ENCODE measurements around the gene MAP4. TPM values are rescaled to one million over a fixed set of nuclear protein-coding genes. Genes with fewer than 3 reads are reported as not detected.

MAP4 gene
- total RNA-seq, 2 donors from 2014 or later = 97.5 to 130 TPM

DNA sequence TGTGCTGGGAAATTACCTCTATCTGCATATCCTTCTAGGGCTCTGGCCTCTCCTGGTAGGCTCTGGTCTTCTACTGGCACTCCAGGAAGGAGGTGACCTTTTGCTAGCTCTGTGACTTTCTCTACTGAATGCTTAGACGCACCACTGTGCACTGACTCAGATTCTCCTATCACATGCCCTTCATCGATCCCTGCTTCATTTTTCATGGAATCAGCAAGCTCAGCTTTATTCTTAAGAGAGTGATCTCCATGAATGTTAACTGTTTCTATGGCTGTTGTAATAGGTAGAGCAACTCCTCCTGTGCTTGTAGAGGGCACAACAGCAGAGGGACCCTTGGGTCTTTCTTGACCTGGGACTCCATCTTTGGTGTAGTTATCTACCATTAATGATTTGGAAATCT, 106.6 kb downstream of the MAP4 start:
- H3K9me3 Mint-ChIP-seq = no peaks in the 10 kb centered on the region
- H3K27me3 Mint-ChIP-seq = no peaks in the 10 kb centered on the region
- H3K4me3 Mint-ChIP-seq = no peak overlapping the region
- H3K4me1 Mint-ChIP-seq = peaks cover 11% of the 10 kb centered on the region
- H3K27ac Mint-ChIP-seq = no peak overlapping the region
- no peak for ATAC-seq (replicated peaks)
- H3K36me3 Mint-ChIP-seq (ENCODE audit: low read depth) = peaks cover 87% of the 10 kb centered on the region

DNA sequence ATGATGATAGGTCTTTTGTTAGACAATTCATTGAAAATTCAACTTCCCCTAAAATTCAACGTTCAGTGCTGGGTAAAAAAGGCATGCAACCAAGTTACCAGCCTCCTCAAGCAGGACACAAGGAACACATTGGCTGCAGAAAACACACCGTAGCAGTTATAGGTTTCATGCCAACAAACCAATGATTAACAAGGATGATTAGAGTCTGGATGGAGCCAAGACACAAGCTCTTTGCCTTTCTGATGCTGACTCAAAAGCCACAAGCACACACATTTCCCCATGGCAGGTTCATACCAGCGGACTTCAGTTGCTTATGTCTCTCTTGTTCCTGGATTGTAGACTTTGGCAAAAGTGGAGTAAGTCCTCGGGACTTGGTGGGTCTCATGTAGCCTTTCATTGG, 107.5 kb downstream of the MAP4 start:
- no peak for ATAC-seq (replicated peaks)
- Mint-ChIP-seq H3K27me3 (no peaks in the 10 kb centered on the region), H3K27ac (no peak overlapping the region), H3K9me3 (no peaks in the 10 kb centered on the region), H3K4me3 (no peak overlapping the region), H3K4me1 (peaks cover 11% of the 10 kb centered on the region), H3K36me3 (ENCODE audit: low read depth) (peaks cover 84% of the 10 kb centered on the region)

DNA sequence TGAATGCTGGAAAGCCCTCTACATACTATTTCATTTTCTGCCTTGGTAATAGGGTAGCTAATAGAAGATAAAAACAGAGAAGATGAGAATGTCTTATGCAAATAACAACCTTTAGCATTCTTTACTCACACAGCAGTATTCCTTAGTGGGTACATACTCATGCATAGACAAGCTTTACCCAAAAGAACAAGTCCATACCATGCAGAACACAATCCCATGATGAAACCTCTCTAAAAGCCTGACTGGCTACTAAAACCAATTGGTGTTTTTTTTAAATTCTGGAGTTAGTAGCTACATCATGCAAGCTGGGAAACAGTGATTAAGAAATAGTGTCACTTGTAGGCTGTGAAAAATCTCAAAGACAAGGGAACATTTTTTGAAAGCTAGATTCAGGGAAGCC, 108.4 kb downstream of the MAP4 start:
- H3K4me1 Mint-ChIP-seq = peaks cover 11% of the 10 kb centered on the region
- no peak for ATAC-seq (replicated peaks)
- H3K4me3 Mint-ChIP-seq = no peak overlapping the region
- peaks cover 84% of the 10 kb centered on the region for H3K36me3 Mint-ChIP-seq (ENCODE audit: low read depth)
- no peaks in the 10 kb centered on the region for H3K27me3 Mint-ChIP-seq
- no peak overlapping the region for H3K27ac Mint-ChIP-seq
- H3K9me3 Mint-ChIP-seq = no peaks in the 10 kb centered on the region

DNA sequence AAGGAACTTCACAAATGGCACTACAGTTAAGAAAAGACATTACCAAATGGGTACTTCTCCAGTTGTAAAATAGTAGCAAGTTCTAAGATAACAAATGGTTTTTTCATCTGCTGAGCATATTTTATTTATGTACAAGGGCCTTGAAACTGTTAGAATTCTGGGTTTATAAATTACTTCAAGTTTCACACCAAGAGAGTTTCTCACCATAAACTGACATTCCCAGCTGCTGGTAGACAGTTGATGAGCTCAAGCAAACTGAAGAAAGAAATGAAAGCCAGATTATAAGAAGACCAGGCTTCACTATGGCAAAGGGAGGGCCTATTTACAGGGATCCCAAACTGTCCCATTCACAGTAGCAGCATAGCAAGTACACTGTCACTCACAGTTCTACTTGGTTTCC, 113.5 kb downstream of the MAP4 start:
- no peaks in the 10 kb centered on the region for H3K27me3 Mint-ChIP-seq
- no peak overlapping the region for H3K27ac Mint-ChIP-seq
- ATAC-seq (replicated peaks) = no peak
- H3K36me3 Mint-ChIP-seq (ENCODE audit: low read depth) = peaks cover 55% of the 10 kb centered on the region
- H3K4me1 Mint-ChIP-seq = no peaks in the 10 kb centered on the region
- H3K4me3 Mint-ChIP-seq = no peak overlapping the region
- H3K9me3 Mint-ChIP-seq = no peaks in the 10 kb centered on the region

DNA sequence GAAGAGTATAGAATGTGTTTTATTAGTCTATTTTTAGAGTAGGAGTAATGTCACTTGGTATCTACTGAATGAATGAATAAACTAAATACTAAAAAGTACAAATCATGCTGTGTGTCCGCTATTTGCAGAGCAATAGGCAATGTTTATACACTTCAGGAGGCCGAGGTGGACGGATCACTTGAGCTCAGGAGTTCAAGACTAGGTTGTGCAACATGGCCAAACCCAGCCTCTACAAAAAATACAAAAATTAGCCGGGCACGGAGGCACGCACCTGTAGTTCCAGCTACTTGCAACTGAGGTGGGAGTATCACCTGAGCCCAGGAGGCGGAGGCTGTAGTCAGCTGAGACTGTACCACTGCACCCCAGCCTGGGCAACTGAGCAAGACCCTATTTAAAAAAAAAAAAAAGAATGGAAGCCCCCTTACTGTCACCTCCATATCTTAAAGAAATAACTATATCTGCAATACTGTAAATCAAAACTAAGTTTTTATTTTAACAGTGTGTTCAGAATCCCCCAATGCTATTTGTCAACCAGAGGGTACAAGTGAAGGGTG, 114.9 kb downstream of the MAP4 start:
- H3K9me3 Mint-ChIP-seq = no peaks in the 10 kb centered on the region
- ATAC-seq (replicated peaks) = no peak
- peaks cover 54% of the 10 kb centered on the region for H3K36me3 Mint-ChIP-seq (ENCODE audit: low read depth)
- peak overlapping the region; percentile 12 for H3K27ac Mint-ChIP-seq
- H3K4me1 Mint-ChIP-seq = no peaks in the 10 kb centered on the region
- H3K4me3 Mint-ChIP-seq = no peak overlapping the region
- no peaks in the 10 kb centered on the region for H3K27me3 Mint-ChIP-seq

DNA sequence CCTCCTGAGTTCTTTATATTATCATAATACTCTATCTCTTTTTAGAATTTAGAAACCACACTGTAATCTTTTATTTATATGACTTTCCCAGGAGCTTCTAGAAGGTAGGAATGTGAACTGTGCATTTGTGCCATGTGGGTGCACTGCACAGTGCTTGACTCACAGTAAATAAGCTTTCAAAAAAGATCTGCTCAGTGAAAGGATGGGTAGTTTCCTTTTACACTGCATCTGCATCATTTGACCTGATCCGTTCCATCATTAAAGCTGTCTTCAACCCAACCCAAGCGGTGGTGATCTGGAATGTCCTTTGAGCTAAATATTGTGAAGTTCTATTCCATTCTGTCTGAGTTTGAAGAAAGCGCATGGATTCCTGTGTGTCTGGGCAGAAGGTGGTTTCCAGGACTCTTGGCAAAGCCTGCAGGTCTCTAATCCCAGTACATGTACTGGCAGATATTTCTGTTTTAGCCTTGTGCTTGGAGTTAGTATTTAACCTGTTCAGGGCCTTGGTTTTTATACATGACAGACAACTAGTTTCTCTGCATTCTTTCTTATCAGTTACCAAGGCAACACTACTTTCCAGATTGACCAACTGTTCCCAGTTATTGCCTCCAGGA, 116.6 kb downstream of the MAP4 start:
- Mint-ChIP-seq H3K4me1 (no peaks in the 10 kb centered on the region), H3K27ac (no peak overlapping the region), H3K4me3 (no peak overlapping the region), H3K27me3 (no peaks in the 10 kb centered on the region), H3K36me3 (ENCODE audit: low read depth) (peaks cover 50% of the 10 kb centered on the region), H3K9me3 (no peaks in the 10 kb centered on the region)
- ATAC-seq (replicated peaks) = no peak

DNA sequence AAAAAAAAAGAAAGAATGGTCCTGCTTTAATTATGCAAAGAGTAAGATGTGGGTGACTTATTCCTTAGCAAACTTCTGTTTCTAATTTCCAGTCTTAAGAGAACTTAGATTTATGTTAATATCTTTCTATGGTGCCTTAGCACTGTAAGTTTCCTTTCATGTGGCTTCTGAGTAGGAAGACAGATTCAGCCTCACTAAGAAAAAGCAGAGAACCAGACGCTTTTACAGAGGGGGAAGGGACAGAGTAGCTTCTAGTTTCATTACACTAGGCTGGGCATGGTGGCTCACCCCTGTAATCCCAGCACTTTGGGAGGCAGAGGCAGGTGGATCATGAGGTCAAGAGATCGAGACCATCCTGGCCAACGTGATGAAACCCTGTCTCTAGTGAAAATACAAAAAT, 118.3 kb downstream of the MAP4 start:
- H3K9me3 Mint-ChIP-seq = no peaks in the 10 kb centered on the region
- H3K4me1 Mint-ChIP-seq = no peaks in the 10 kb centered on the region
- ATAC-seq (replicated peaks) = no peak
- no peaks in the 10 kb centered on the region for H3K27me3 Mint-ChIP-seq
- H3K4me3 Mint-ChIP-seq = no peak overlapping the region
- no peak overlapping the region for H3K27ac Mint-ChIP-seq
- peaks cover 42% of the 10 kb centered on the region for H3K36me3 Mint-ChIP-seq (ENCODE audit: low read depth)

DNA sequence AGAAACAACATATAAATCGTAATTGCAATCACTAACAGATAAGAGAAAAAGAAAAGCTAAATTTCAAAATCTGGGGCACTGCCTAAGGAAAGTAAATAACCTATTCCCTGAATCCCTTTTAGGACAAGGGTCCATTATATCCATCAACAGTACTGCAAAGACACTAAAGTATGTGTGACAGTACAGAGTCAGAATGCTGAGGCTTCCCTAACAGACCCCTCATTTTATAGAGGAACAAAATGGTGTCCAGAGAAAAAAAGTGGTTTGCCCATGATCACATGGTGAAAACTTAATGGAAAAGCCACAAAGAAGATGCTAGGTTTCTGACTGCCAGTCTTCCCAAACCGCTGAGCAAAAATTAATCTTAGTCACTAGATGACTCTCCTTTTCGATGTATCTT, 119.5 kb downstream of the MAP4 start:
- ATAC-seq (replicated peaks) = no peak
- no peak overlapping the region for H3K27ac Mint-ChIP-seq
- peaks cover 44% of the 10 kb centered on the region for H3K36me3 Mint-ChIP-seq (ENCODE audit: low read depth)
- H3K4me1 Mint-ChIP-seq = no peaks in the 10 kb centered on the region
- no peak overlapping the region for H3K4me3 Mint-ChIP-seq
- H3K27me3 Mint-ChIP-seq = no peaks in the 10 kb centered on the region
- H3K9me3 Mint-ChIP-seq = no peaks in the 10 kb centered on the region

DNA sequence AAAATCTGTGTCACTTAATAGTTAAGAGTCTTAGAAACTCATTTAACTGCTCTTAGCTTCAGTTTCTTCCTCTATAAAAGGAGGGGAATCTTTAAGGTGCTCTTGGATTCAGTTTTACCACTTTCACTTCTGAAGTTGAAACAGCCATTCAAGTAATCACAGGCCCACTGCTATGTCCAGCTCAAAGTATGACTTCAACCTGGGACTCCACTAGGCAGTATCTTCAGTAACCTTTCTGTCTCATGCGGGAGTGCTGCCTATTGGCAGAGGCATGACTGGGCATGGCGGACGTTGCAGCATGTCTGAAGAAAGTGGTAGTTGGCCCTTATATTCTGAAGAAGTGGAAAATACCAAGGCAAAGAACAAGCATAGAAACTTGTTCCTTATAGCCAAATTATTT, 121.0 kb downstream of the MAP4 start:
- no peak overlapping the region for H3K4me3 Mint-ChIP-seq
- H3K36me3 Mint-ChIP-seq (ENCODE audit: low read depth) = peaks cover 56% of the 10 kb centered on the region
- H3K27me3 Mint-ChIP-seq = no peaks in the 10 kb centered on the region
- H3K27ac Mint-ChIP-seq = no peak overlapping the region
- H3K4me1 Mint-ChIP-seq = no peaks in the 10 kb centered on the region
- ATAC-seq (replicated peaks) = no peak
- H3K9me3 Mint-ChIP-seq = no peaks in the 10 kb centered on the region

DNA sequence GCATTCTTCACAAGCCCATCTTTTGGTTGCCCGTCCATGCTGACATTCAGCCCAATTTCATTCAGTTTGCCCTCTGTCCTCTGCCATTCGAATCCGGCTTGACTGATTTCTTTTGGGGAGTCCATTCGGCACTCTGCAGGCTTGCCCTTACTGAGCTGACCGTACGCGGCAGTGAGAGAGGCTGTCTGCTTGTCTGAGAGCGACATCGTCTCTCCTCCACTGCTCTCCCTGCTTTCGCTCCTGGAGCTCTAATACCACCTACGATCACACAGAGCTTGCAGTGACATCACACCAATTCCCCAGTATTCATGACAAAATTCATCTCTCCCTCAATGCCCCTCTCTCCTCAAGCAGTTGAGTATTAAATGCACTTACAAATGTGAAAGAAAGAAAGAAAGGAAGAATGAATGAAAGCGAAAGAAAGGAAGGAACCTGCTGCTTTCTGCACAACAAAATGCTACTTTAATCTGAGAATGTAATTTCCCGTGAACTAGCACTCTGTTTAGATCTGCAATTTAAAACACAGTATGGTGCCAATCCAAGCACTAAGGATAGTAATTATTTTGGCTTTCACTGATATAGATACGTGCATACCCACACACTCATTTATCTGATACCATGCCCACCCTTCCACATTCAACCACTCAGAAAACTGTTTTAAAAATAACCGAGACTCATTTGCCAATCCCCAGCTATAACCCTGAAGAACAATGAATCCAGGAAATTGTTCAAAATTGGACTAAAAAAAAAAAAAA, 123.8 kb downstream of the MAP4 start:
- no peaks in the 10 kb centered on the region for H3K9me3 Mint-ChIP-seq
- H3K27me3 Mint-ChIP-seq = no peaks in the 10 kb centered on the region
- peaks cover 61% of the 10 kb centered on the region for H3K36me3 Mint-ChIP-seq (ENCODE audit: low read depth)
- ATAC-seq (replicated peaks) = no peak
- no peaks in the 10 kb centered on the region for H3K4me1 Mint-ChIP-seq
- H3K4me3 Mint-ChIP-seq = no peak overlapping the region
- peak overlapping the region; percentile 41 for H3K27ac Mint-ChIP-seq

DNA sequence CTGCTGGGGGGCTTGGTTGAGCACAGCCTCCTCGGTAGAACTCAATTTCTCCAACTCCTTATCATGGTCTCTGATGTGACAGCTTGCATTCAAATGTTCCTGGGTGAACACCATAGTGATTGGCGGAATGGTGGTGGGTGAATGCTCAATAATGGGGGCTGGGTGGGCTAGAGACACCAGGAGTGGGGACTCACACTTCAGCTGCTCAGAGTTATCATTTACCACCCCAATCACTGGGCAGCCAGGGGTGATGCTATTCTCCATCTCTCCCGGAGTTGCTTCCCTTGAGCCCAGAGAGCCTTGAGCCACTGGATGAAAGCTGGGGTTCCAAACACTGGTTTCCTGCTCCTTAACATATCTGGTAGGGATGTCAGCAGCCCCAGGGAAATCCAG, 124.6 kb downstream of the MAP4 start:
- peak overlapping the region; percentile 41 for H3K27ac Mint-ChIP-seq
- H3K9me3 Mint-ChIP-seq = no peaks in the 10 kb centered on the region
- H3K4me3 Mint-ChIP-seq = no peak overlapping the region
- no peaks in the 10 kb centered on the region for H3K27me3 Mint-ChIP-seq
- H3K4me1 Mint-ChIP-seq = no peaks in the 10 kb centered on the region
- H3K36me3 Mint-ChIP-seq (ENCODE audit: low read depth) = peaks cover 60% of the 10 kb centered on the region
- ATAC-seq (replicated peaks) = no peak

DNA sequence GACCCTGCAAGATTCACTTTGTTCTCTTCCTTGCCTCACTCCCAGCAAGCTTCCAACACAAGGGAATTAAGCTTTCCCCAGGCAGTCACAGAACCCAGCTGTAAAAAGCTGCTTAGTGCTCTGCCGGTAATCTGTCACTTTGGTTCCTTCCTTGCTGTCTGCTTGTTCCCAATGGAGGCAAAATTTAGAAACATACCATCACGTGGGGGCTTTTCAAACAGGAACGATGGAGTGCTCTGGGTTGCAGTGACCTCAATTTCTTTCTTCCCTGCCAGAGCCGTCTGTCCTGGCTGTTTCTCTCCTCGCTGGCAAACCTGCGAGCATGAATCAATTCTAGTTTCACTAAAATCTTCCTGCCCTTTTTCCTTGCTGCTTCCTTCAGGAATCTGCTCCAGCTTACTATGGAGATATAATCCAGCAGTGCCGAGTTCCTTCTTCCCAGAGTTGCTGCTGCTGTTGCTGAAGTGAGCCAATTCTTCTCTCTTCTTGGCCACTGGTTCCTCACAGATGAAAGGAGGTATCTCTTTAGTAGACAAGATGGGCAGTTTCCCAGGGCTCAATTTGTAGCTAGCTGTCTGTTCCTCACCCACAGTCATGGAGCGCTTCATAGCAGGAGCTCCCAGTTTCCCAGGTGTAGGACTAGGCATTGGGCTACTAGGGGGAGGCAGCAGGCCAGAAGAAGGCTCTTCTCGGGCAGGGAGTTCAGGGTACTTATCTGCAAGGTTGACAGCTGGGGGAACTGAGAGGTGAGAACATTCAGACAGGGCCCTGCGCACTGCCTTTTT, 125.2 kb downstream of the MAP4 start:
- ATAC-seq (replicated peaks) = no peak
- Mint-ChIP-seq H3K36me3 (ENCODE audit: low read depth) (peaks cover 59% of the 10 kb centered on the region), H3K4me3 (no peak overlapping the region), H3K9me3 (no peaks in the 10 kb centered on the region), H3K4me1 (no peaks in the 10 kb centered on the region), H3K27ac (no peak overlapping the region), H3K27me3 (no peaks in the 10 kb centered on the region)

DNA sequence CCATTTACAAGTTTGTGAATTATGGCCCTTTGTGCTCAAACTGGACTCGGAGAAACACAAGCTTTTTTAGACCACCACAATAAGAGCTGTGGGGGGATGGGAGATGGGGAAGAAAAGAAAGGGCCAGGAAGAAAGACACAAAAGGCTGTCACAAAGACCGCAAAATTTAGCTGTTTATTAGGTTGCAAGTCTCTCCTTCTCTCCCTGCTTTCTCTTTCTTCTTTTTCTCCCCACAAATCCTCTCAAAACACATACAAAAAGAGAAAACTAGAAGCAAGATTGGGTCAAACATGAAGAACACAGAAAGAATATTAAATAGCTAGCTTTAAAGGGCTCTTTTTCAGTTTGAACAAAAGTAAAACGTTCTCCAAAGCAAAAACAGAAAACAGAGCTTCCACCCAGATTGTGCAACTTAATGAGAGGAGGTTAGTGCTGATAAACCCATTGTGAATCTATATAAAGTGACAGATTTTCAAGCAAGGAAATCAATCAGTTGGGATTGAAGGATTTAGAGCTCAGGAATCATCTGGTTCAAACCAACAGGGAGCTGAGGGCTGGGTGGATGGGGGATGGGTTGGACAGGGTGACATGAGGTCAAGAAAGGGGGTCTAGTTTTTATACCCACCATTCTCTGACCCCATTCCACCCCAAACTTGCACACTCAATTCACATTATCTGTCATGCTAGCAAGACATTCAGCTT, 125.9 kb downstream of the MAP4 start:
- H3K36me3 Mint-ChIP-seq (ENCODE audit: low read depth) = peaks cover 53% of the 10 kb centered on the region
- H3K4me1 Mint-ChIP-seq = no peaks in the 10 kb centered on the region
- no peak overlapping the region for H3K4me3 Mint-ChIP-seq
- H3K9me3 Mint-ChIP-seq = no peaks in the 10 kb centered on the region
- ATAC-seq (replicated peaks) = no peak
- no peak overlapping the region for H3K27ac Mint-ChIP-seq
- H3K27me3 Mint-ChIP-seq = no peaks in the 10 kb centered on the region

DNA sequence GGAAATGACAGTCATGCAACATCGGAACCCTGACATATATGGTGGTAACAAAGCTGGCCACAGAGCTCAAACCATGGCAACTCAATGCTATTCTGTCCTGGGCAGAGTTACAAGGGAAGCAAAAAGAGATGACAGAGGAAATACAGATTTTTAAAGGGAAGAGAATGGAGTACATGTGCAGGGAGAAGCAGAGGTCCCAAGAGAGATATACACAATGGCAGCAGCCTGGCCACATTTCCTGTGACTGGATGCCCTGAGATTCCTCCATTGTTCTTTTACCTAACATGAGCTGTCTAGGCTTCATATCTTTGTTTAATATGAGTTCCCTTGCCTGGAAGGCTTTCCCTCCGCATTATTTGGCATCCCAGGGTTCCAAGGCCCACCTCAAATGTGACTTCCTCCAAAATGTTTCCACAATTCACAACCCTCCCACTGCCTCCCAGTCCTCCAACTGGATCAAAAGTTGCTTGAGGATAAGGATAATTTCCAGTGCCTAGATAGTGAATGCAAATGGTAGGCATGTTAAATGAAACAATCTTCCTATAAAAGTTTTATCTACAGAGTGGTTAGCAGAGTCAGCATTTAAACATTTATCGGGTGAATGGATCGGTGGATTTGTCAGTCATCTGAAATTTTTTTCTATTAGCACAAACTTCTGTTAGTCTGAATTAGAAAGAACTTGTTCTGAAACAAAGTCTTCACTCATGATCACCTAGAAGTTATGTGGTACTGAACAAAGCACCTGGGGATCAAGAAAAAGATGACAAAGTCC, 127.0 kb downstream of the MAP4 start:
- H3K36me3 Mint-ChIP-seq (ENCODE audit: low read depth) = peaks cover 55% of the 10 kb centered on the region

More for the DNA sequence above, 127.0 kb downstream of the MAP4 start:
- H3K27ac Mint-ChIP-seq = no peak overlapping the region
- no peaks in the 10 kb centered on the region for H3K9me3 Mint-ChIP-seq
- no peak for ATAC-seq (replicated peaks)
- H3K4me1 Mint-ChIP-seq = no peaks in the 10 kb centered on the region
- no peaks in the 10 kb centered on the region for H3K27me3 Mint-ChIP-seq
- no peak overlapping the region for H3K4me3 Mint-ChIP-seq

All from activated T-helper 17 cell treated with anti-CD3 and anti-CD28 coated beads, Interleukin-2, amount 50 U/mL, for 72 hours (primary cell).